Stimulated activated CD4-positive, alpha-beta T cell treated with anti-CD3 and anti-CD28 coated beads, TNF-alpha, amount 100 ng/mL, for 48 hours (primary cell): ENCODE data around the gene MCC.
A peak's percentile ranks its signal among the peaks of the same experiment; 100 is the strongest.
"Not testable (repeated sequence)": the region's sequence is repeated elsewhere in the genome, so short reads cannot be mapped to it uniquely, and the experiment has no call there.

Source experiments
- DNase-seq, 3 donors: peaks; one replicate each; pipeline ENCODE4 v3.0.0-alpha.2; 2020; ENCODE audit warnings: low read depth in 3 of 3

MCC gene

GRCh38 chr5:113425909-113426308 lies 62.3 kb downstream of the MCC start:
- no peak for DNase-seq

GRCh38 chr5:113421693-113422092 lies 66.6 kb downstream of the MCC start:
- no peak for DNase-seq

- DNase-seq: no peak
Measured at GRCh38 chr5:113405530-113405929, 82.7 kb downstream of the MCC start.

- no peak for DNase-seq
Measured at GRCh38 chr5:113404269-113404668, 84.0 kb downstream of the MCC start.

GRCh38 chr5:113397986-113398385 lies 90.3 kb downstream of the MCC start:
- DNase-seq: not testable (repeated sequence)

- no peak for DNase-seq
Measured at GRCh38 chr5:113397046-113397445, 91.2 kb downstream of the MCC start.

- no peak for DNase-seq
Measured at GRCh38 chr5:113394658-113395057, 93.6 kb downstream of the MCC start.

- no peak for DNase-seq
Measured at GRCh38 chr5:113390224-113390623, 98.0 kb downstream of the MCC start.

GRCh38 chr5:113389116-113389515 lies 99.1 kb downstream of the MCC start:
- DNase-seq: no peak

GRCh38 chr5:113387844-113388243 lies 100.4 kb downstream of the MCC start:
- no peak for DNase-seq

- no peak for DNase-seq
Measured at GRCh38 chr5:113384782-113385285, 103.4 kb downstream of the MCC start.

- DNase-seq: no peak
Measured at GRCh38 chr5:113382731-113383130, 105.5 kb downstream of the MCC start.

- DNase-seq: no peak
Measured at GRCh38 chr5:113381791-113382190, 106.5 kb downstream of the MCC start.

- no peak for DNase-seq
Measured at GRCh38 chr5:113380807-113381326, 107.4 kb downstream of the MCC start.

GRCh38 chr5:113379936-113380806 lies 108.1 kb downstream of the MCC start:
- no peak for DNase-seq

- DNase-seq: peak; percentile 13 to 45 (median 14)
Measured at GRCh38 chr5:113378959-113379541, 109.2 kb downstream of the MCC start.

GRCh38 chr5:113378514-113378913 lies 109.7 kb downstream of the MCC start:
- DNase-seq: no peak

GRCh38 chr5:113378081-113378480 lies 110.2 kb downstream of the MCC start:
- DNase-seq: no peak

GRCh38 chr5:113376640-113377039 lies 111.6 kb downstream of the MCC start:
- DNase-seq: no peak

GRCh38 chr5:113375480-113376060 lies 112.7 kb downstream of the MCC start:
- DNase-seq: no peak

- DNase-seq: no peak
Measured at GRCh38 chr5:113373426-113373825, 114.8 kb downstream of the MCC start.

GRCh38 chr5:113371721-113372196 lies 116.5 kb downstream of the MCC start:
- DNase-seq: no peak
